Activated T-cell treated with anti-CD3 and anti-CD28 coated beads for 48 hours (primary cell): ENCODE measurements around the gene MSLN.
A peak's percentile ranks its signal among the peaks of the same experiment; 100 is the strongest.

Experiments used
- DNase-seq: peaks from one replicate; pipeline ENCODE4 v3.0.0-alpha.2; 2020; ENCODE audit warnings: low read depth

The MSLN gene

GRCh38 chr16:760545-761343 is at the start of gene MSLN:
Gene MSLN (plus strand): TSS chr16:760734. CDS start chr16:762681, 1,947 bp downstream.
- no peak for DNase-seq

DNA sequence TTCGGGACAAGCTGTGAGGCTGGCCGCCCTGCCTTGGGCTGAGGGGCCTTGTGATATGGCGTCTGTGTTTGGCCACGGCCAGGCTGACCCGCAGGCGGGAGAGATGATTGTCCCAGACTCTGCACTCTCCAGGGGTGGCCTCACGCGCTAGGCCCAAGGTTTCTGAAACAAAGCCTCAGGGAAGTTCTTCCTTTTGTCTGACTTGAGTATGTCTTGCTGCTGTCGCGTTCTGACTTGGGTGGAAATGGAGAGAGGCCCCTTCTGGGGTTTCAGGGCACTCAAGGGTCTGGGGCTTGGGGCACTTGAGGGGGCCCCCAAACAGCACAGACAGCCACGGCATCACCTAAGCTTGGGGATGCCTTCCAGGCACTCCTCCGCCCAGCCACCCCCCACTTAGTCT is 49.5 kb upstream of the MSLN start:
- DNase-seq: no peak

- DNase-seq: peak; percentile 77
Observed at GRCh38 chr16:711548-712320, 48.8 kb upstream of the MSLN start.

GRCh38 chr16:712740-713250 is 47.7 kb upstream of the MSLN start:
- peak; percentile 60 for DNase-seq

GRCh38 chr16:714079-714478 is 46.5 kb upstream of the MSLN start:
- no peak for DNase-seq

GRCh38 chr16:714558-715476 is 45.7 kb upstream of the MSLN start, which contains the start of gene METRN:
Gene METRN (plus strand): TSS chr16:715118. CDS start chr16:715290, 172 bp downstream.
- peak; percentile 91 for DNase-seq

GRCh38 chr16:715477-716199 is 44.9 kb upstream of the MSLN start:
- DNase-seq: no peak

DNA sequence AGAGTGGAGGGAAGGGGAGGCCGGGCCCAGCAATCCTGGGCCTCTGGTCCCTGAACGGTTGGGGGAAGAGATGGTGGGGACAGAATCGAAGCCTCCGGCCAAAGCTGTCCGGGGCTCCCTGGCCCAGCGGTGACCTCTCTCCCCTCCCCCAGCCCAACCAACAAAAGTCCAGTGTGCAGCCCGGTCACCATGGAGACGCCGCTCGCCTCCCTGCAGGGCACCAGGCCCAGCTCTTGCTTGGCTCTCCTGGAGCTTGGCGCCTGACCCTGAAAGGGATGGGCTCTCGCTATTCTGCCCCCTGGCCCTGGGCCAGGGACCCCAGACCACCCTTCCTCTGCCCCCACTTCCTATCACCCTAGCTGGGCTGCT is 44.4 kb upstream of the MSLN start:
- DNase-seq: no peak

GRCh38 chr16:716768-717325 is 43.7 kb upstream of the MSLN start:
- DNase-seq: no peak

DNA sequence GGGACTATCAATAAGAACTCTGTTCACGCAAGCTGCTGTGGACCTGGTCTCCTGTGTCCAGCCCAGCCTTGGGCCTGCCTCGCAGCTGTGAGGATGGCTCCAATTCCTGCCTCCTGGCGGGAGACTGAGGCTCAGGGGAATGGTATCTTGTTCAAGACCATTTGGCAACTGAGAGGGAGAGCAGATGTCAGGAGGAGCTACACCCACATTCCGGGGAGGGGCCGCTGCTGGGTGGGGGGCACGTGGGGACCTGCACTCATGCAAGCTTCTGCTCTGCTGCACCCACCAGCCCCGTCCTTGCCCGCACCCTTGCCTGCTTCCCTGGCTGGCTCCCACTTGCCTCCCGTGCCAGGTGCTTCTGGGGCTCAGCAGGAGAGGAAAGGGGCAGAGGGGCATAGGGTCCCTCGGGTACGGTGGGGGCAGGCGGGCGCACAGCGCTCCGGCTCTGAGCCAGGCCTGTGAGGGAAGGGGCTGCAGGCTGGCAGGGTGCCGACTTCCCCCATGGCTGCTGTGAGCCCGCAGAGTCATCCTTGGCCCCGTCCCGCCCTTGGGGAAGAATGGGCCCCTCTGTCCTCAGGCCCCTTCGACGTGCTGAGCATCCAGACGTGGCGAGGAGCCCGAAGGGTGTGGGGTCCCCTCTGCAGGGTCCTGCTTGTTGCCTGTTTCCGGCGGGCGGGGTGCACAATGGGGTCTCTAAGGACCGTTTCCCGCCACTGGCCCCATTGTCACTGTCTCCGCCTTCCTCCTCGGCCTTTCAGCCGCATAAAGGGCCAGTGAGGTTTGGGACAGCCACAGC is 42.9 kb upstream of the MSLN start:
- DNase-seq: no peak

DNA sequence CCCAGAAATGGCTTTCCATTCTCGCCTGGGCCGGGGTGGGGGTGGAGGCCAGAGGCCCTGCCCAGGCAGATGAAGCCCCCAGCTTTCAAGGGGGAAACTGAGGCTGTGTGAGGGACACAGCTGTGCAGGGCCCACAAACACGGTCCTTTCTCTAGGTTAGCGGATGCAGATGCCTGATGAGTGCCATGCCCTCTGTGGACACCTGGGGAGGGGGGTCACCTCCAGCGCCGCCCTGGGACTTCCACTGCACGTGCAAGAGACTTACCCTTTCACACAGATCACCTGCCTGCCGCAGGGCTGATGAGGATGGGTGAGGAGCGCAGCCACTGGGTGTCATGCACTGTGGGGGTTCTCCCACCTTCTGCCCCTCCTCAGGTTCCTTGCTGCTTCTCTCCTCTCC is 42.1 kb upstream of the MSLN start:
- no peak for DNase-seq

- no peak for DNase-seq
Observed at GRCh38 chr16:718922-719321, 41.6 kb upstream of the MSLN start.

DNA sequence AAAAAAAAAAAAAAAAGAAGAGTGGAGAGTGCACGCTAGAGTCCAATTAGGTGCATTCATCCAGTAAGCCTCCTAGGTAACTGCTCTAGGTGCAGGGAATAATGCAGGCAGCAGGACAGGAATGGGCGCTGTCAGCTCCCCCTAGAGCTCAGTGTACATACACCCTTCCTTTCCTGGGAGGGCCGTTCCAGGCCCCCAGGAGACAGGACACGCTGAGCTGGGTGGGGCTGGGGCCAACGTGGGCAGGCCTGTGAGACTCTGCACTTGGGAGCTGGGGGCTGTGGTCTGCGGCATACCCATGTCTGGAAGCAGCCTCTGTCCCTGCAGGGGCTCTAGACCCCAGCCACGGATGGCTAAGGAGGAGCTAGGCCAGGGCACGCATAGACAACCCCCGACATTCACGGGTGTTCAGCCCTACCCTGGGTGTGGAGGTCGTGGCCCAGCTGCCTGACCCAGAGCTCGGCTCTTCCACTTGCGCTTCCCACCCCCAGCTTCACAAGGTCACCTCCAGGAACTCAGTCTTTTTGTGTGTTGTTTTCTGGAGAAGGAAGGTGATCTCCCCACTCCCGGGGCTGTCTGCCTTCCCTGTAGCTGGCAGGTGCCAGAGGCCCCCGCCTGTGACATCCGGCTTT is 40.6 kb upstream of the MSLN start:
- no peak for DNase-seq

DNA sequence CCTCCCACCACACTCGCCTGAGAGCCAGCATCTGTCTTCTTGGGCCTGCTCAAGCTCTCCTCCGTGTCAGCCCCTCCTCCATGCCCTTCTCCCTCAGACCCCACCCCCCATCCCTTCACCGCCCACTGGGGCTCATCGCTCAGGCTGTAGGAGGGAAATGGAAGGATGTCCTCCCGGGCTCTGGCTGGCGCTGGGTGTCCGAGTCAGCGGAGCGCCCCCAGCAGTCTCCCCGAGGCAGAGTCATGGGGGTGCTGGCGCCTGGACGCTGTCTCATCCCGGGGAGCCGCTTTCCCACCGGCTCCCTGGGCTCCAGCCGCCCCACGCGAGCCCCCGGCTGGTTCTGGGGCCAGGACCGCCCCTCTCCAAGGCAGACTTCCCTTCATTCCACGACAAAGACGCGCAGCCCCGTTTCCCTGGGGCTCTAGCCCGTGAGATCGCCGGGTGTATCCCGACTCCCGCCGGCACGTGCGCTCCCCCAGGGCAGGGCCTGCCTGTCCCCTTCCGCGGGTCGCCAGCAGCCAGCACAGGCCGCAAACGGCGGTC is 40.0 kb upstream of the MSLN start:
- DNase-seq: peak; percentile 50

DNA sequence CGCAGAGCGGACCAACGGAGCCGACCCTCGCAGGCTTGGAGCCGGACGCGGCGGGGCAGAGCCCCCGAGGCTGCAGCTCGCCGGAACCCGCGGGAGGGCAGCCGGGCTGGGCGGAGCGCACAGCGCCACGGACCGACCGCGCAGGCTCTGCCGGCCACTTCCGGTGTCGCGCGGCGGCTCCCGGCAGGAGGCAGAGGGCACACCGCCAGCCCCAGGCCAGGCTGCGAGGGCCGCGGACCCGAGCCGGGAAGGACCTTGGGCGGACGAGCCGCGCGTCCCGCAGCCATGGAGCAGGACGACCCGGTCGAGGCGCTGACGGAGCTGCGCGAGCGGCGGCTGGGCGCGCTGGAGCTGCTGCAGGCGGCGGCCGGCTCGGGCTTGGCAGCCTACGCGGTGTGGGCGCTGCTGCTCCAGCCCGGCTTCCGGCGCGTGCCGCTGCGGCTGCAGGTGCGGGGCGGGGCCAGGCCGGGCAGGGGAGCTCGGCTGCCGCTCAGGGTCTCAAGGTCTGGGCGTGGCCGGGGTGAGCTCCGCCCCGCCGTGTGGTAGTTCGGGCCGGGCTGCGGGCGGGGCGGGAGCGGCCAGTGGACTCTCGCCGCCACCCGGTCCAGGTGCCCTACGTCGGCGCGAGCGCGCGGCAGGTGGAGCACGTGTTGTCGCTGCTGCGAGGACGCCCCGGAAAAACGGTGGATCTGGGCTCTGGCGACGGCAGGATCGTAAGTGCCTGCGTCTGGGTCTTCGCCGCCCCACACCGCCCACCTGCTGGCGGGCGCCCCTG is 39.4 kb upstream of the MSLN start, which contains the start of gene ANTKMT:
TSS of gene ANTKMT (plus strand) at position 157 of the 775 bp plus-strand sequence. CDS start at position 286, 129 bp downstream.
- DNase-seq: peak; percentile 84

DNA sequence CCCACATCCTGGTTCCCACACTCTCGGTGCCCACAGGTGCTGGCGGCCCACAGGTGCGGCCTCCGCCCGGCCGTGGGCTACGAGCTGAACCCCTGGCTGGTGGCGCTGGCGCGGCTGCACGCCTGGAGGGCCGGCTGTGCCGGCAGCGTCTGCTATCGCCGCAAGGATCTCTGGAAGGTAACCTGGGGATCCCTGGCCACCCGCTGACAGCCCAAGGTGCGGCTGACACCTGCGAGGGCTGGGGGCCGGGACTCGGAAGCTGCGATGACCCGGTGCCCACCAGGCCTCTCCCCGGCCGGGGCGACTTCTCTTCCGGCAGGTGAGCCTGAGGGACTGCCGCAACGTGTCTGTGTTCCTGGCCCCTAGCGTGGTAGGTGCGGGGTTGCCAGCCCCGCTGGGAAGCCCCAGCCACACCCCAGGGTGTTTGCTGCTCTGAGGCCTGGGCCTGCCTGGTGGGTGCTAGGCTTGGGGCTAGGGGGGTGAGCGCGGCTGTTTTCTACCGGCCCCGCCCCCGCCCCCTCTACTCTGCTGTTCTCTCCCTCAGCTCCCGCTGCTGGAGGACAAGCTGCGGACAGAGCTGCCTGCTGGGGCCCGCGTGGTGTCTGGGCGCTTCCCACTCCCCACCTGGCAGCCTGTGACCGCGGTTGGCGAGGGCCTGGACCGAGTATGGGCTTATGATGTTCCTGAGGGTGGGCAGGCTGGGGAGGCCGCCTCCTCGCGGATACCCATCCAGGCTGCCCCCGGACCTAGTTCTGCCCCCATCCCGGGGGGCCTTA is 38.6 kb upstream of the MSLN start:
- DNase-seq: no peak

GRCh38 chr16:722835-723633 is 37.5 kb upstream of the MSLN start:
- DNase-seq: no peak
